Upper lobe of right lung (tissue), 1 donor: ENCODE results near the gene UQCR11. TPM values are rescaled to one million over a fixed set of nuclear protein-coding genes. Genes with fewer than 3 reads are reported as not detected.

Source experiments
- ATAC-seq: fragments of 200-7000 bp; cut with Tn5 transposase; one replicate; pipeline ENCODE4 v1.9.1; 2020; ENCODE audit warnings: mild to moderate bottlenecking, moderate library complexity
- DNase-seq: peaks from one replicate; pipeline ENCODE4 v3.0.0-alpha.2; 2020
- H3K27ac ChIP-seq: fragments of 200-600 bp; one replicate; pipeline ENCODE4 v1.8.0; 2022
- H3K27me3 ChIP-seq: fragments of 200-600 bp; one replicate; pipeline ENCODE4 v1.8.0; 2022; ENCODE audit warnings: mild to moderate bottlenecking
- H3K36me3 ChIP-seq: fragments of 200-600 bp; one replicate; pipeline ENCODE4 v1.8.0; 2022
- H3K4me1 ChIP-seq: fragments of 200-600 bp; one replicate; pipeline ENCODE4 v1.8.0; 2022
- H3K4me3 ChIP-seq: fragments of 200-600 bp; one replicate; pipeline ENCODE4 v1.8.0; 2022; ENCODE audit warnings: mild to moderate bottlenecking
- H3K9me3 ChIP-seq: fragments of 200-600 bp; one replicate; pipeline ENCODE4 v1.8.0; 2022
- CTCF ChIP-seq: fragments of 200-600 bp; IDR thresholded peaks from one replicate; pipeline ENCODE4 v1.8.0; 2022; ENCODE audit warnings: antibody characterized with exemption
- intact Hi-C: fragments of 100-400 bp; cut with DNase I; formaldehyde crosslinking; loops from one replicate; pipeline ENCODE4 v1.11.0; 2022
- total RNA-seq: library from RNA; stranded (reverse); fragmentation: NEBNext Ultra II Directional; extraction: Animal tissue kit (Norgen Biotek cat#: 25700); gene quantifications from one replicate; pipeline ENCODE4 v1.2.1, GENCODE V29; 2021
- donor health status: DM: no; HTN: yes; CAD: no; lungs with severe emphysema.

The UQCR11 gene
- total RNA-seq, 1 donor from 2014 or later = 167 TPM

- H3K4me1 ChIP-seq = peaks cover 15% of the 10 kb centered on the region
- no peaks in the 10 kb centered on the region for H3K27me3 ChIP-seq
- intact Hi-C loops = no loop called here
- H3K36me3 ChIP-seq = peaks cover 15% of the 10 kb centered on the region
- H3K27ac ChIP-seq = no peak overlapping the region
- no peak for TF ChIP-seq CTCF
- DNase-seq = no peak
- H3K4me3 ChIP-seq = no peak overlapping the region
- ATAC-seq = no peak
- H3K9me3 ChIP-seq = no peaks in the 10 kb centered on the region
Observed at GRCh38 chr19:1587872-1588271, 17.4 kb downstream of the UQCR11 start.

GRCh38 chr19:1585243-1585580, 20.1 kb downstream of the UQCR11 start:
- ATAC-seq (peak; percentile 10), DNase-seq (no peak)
- Histone ChIP-seq H3K36me3 (peaks cover 42% of the 10 kb centered on the region), H3K27me3 (no peaks in the 10 kb centered on the region), H3K4me1 (peaks cover 2% of the 10 kb centered on the region), H3K4me3 (no peak overlapping the region), H3K27ac (no peak overlapping the region), H3K9me3 (no peaks in the 10 kb centered on the region)
- TF ChIP-seq CTCF = no peak
- intact Hi-C loops = no loop called here

- no peak for TF ChIP-seq CTCF
- no peak overlapping the region for H3K27ac ChIP-seq
- no peak for DNase-seq
- intact Hi-C loops = no loop called here
- H3K36me3 ChIP-seq = peaks cover 47% of the 10 kb centered on the region
- H3K4me1 ChIP-seq = no peaks in the 10 kb centered on the region
- no peak overlapping the region for H3K4me3 ChIP-seq
- ATAC-seq = peak; percentile 9
- no peaks in the 10 kb centered on the region for H3K27me3 ChIP-seq
- no peaks in the 10 kb centered on the region for H3K9me3 ChIP-seq
Observed at GRCh38 chr19:1584500-1585242, 20.6 kb downstream of the UQCR11 start.

GRCh38 chr19:1582201-1582600, 23.1 kb downstream of the UQCR11 start:
- no peak for TF ChIP-seq CTCF
- Histone ChIP-seq H3K27ac (no peak overlapping the region), H3K27me3 (no peaks in the 10 kb centered on the region), H3K9me3 (no peaks in the 10 kb centered on the region), H3K4me1 (no peaks in the 10 kb centered on the region), H3K36me3 (peaks cover 66% of the 10 kb centered on the region), H3K4me3 (no peak overlapping the region)
- DNase-seq (no peak), ATAC-seq (no peak)
- intact Hi-C loops = no loop called here

GRCh38 chr19:1580957-1581356, 24.3 kb downstream of the UQCR11 start:
- ATAC-seq (no peak), DNase-seq (no peak)
- Histone ChIP-seq H3K4me3 (no peak overlapping the region), H3K4me1 (no peaks in the 10 kb centered on the region), H3K27ac (no peak overlapping the region), H3K9me3 (no peaks in the 10 kb centered on the region), H3K27me3 (no peaks in the 10 kb centered on the region), H3K36me3 (peaks cover 71% of the 10 kb centered on the region)
- intact Hi-C loops = no loop called here
- TF ChIP-seq CTCF = no peak

GRCh38 chr19:1580382-1580781, 24.9 kb downstream of the UQCR11 start:
- H3K9me3 ChIP-seq = no peaks in the 10 kb centered on the region
- intact Hi-C loops = no loop called here
- no peak for TF ChIP-seq CTCF
- H3K27ac ChIP-seq = no peak overlapping the region
- H3K4me3 ChIP-seq = no peak overlapping the region
- no peaks in the 10 kb centered on the region for H3K27me3 ChIP-seq
- DNase-seq (no peak), ATAC-seq (no peak)
- no peaks in the 10 kb centered on the region for H3K4me1 ChIP-seq
- H3K36me3 ChIP-seq = peaks cover 71% of the 10 kb centered on the region
